ENCODE data around the gene SEC24C.
A peak's percentile ranks its signal among the peaks of the same experiment; 100 is the strongest.
"Not testable (repeated sequence)": the region's sequence is repeated elsewhere in the genome, so short reads cannot be mapped to it uniquely, and the experiment has no call there.

SEC24C gene

DNA sequence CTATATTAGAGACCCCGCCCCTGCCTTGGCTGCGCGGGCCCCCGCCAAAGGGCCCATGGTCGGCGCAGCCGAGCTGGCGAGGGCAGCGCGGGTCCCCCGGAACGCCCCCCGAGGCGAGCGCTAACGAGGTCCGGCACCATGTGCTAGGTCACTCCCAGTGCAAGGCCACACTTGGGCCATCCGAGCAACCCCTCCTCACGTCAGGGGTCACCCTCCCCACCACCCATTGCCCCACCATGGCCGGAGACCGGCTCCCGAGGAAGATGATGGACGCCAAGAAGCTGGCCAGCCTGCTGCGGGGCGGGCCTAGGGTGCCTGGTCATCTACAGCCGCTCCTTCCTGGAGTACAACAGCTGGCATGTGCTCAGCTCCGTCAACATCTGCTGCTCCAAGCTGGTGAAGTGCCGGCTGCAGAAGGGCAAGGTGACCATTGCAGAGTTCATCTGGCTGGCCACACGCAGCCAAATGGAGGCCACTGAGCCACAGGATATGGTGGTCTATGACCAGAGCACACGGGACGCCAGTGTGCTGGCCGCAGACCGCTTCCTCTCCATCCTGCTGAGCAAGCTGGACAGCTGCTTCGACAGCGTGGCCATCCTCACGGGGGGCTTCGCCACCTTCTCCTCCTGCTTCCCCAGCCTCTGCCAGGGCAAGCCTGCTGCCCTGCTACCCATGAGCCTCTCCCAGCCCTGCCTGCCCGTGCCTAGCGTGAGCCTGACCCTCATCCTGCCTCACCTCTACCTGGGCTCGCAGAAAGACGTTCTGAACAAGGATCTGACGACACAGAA is 12.4 kb upstream of the SEC24C start:
- no peak for DNase-seq

DNA sequence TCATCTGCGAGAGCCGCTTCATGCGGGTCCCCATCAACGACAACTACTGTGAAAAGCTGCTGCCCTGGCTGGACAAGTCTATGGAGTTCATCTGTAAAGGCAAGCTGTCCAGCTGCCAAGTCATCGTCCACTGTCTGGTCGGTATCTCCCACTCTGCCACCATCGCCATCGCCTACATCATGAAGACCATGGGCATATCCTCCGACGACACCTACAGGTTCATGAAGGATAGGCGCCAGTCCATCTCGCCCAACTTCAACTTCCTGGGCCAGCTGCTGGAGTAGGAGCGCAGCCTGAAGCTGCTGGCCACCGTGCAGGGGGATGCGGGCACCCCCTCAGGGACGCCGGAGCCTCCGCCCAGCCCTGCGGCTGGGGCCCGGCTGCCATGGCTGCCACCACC is 11.7 kb upstream of the SEC24C start:
- no peak for DNase-seq

DNA sequence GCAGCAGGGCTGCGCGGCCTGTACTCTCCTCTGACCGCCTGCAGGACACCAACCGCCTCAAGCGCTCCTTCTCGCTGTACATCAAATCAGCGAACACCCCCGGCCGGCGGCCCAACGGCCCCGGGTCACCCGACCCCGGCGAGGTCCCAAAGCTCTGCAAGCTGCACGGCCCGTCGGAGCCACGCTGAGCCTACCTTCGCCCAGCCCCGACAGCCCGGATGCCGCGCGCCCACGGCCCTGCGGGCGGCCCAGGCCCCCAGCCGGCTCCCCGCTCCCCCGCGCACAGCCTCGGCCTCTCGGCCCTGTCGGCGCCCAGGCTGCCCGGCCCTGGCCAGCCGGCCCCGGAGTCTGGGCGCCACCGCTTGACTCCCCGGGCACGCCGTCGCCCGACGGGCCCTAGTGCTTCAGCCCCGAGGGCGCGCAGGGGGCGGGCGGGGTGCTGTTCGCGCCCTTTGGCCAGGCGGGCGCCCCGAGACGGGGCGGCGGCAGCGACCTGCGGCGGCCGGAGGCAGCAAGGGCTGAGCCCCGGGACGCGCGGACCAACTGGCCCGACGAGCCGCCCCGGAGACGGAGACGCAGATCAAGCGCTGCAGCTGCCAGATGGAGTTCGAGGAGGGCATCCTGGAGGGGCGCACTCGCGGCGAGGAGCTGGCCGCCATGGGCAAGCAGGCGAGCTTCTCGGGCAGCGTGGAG is 11.1 kb upstream of the SEC24C start:
- no peak for DNase-seq

DNA sequence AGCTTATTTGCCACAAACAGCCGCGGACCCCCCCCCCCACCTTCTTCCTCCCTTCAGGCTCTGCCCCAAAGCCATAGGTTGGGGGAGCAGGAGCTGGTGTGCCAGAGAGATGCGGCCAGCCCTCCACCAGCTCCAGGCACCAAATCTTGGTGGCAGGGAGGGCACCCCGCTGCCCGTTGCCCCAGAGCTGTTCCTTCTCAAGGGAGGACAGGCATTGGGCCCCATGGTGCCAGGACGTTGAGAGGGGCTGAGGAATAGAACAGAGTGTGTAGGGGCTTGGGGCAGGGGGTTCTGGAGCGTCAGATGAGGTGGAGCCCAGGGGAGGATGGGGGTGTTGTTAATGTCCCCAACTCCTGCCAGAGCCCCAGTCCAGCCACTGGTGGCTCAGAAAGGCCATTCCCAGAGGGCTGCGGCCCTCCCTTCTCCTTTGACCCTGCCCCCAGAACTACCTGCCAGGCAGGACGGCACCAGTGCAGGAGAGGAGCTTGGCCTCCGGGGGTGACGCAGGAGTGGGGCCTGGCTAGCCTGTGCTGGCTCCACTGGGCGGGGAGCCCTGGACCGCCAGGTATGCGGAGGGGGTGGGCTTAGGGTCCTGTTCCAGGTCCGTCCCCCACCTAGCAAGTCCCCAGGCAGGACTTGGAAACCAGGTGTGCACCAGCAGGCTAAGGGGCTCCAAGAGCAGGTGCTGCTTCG is 10.0 kb upstream of the SEC24C start:
- DNase-seq, result no peak

DNA sequence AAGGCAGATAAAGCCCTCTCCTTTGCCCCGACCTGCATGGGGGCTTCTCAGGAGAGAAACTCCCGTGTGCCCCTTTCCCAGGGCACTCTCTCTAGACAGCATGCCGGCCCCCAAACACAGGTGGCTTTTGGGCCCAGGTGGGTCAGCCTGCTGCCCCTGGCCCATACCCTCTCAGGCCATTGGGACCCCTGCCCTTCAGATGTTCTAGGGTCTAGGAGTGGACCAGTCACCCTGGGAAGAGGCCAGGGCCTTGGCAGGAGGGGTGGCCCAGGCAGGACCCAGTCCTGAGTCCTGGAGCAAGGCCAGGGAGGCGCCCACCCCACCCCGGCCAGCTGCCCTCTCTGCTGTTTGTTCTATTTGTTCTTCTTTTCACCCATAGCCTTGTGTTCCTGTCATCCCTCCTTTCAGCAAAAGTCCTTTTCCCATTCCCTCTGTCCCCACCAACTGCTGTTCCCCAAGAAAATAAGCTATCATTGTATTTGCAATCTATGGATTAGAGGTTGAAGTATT is 9.3 kb upstream of the SEC24C start:
- DNase-seq, result no peak

DNA sequence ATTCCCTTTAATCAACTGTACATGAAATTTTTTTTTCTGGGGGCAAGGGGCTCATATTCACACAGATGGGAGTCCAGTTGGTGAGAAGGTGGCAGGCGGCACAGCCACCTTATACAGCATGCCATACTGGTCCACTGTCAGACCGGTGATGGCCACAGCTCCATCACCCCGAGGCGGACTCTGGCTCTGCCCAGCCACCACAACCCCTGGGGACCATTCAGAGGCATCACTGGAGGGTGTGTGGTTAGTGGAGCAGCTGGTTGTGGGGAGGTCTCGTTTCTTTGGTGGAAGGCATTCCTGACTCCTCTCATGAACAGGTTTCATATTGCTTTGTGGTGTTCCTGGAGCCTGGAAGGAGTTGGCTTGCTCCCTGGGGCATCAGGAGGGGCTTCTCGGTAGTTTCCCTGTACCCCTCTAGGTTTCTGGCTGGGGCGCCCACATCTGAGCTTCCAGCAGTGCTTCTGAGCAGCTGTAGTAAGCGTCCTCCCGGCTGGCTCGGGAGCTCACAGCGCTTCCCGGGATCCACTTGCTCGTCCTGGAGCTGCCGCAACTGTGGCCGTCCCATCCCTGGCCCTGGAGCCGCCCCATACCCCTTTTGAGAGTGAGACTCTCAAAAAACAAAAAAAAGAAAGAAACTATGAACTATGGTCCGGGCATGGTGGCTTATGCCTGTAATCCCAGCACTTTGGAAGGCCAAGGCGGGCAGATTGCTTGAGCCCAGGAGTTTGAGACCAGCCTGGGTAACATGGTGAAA is 3.5 kb upstream of the SEC24C start:
- not testable (repeated sequence) for DNase-seq

DNA sequence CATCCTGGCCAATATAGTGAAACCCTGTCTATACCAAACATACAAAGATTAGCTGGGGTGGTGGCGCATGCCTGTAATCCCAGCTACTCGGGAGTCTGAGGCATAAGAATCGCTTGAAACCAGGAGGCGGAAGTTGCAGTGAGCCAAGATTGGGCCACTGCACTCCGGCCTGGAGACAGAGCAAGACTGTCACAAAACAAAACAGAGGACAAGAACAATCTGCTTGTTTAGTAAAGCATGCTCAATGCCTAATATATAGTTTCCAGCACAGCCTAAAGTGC is 1.8 kb upstream of the SEC24C start:
- DNase-seq, result no peak

DNA sequence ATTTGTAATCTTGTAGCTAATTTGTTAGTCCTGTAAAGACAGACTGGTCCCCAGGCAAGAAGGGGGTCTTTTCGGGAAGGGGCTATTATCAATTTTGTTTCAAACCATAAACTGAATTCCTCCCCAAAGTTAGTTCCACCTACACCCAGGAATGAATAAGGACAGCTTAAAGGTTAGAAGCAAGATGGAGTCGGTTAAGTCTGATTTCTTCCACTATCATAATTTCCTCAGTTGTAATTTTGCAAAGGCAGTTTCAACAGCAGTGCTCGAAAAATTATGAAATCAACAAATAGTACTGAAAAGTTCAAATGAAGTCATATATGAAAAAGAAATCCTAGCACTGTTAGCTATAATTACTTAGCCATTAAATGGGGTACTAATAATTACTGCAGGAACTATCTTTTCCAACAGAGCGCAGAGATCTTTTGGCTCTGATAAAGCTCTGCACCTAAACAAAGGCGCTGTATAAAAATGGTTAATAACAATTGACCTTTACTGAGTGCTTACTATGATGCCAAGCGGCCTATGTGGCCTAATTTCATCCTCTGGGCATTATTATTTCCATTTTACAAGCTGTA is 756 bp upstream of the SEC24C start:
- DNase-seq, result no peak

DNA sequence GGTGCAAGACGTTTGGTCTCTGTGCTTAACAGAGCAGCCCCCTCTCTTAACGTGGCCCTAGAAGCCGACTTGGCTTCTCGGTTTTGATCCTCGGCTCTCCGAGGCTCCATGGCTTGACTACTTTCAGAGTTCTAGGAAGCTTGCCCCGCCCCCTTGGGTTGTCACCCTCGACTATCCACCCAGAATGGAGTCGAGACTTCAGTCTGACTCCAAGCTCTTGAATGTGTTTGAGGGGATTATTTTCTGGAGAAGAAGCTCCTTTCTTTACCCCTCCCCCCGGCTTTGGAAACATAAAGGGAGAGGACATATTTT is 448 bp downstream of the SEC24C start:
- no peak for DNase-seq

DNA sequence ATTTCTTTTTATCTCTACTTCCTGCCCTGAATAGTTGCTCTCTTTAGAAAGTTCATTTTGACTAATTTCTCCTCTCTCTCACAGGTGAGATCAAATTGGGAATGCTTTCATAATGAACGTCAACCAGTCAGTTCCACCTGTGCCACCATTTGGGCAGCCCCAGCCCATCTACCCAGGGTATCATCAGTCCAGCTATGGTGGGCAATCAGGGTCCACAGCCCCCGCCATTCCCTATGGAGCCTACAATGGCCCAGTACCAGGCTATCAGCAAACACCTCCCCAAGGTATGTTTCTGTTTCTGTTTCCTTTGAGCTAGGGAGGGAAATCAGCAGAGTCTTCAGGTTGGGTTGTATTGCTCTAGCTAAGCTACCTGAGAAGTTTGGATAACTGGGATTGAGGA is 2.5 kb downstream of the SEC24C start:
- no peak for DNase-seq

DNA sequence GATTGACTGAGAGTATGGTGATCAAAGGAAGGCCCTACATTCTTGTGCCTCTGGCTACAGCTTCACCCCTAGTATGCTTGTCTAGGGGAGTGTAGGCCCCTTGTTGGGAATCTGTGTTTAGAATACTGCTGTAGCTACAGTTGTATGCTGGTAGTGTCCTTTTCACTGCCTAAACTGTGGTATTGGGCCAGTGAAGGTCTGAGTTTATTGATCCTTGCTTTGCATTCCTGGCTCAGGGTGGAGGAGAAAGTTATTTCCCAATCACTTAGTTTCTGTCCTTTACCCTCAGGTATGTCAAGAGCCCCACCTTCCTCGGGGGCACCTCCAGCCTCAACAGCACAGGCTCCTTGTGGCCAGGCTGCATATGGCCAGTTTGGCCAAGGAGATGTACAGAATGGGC is 6.6 kb downstream of the SEC24C start:
- DNase-seq, result no peak

DNA sequence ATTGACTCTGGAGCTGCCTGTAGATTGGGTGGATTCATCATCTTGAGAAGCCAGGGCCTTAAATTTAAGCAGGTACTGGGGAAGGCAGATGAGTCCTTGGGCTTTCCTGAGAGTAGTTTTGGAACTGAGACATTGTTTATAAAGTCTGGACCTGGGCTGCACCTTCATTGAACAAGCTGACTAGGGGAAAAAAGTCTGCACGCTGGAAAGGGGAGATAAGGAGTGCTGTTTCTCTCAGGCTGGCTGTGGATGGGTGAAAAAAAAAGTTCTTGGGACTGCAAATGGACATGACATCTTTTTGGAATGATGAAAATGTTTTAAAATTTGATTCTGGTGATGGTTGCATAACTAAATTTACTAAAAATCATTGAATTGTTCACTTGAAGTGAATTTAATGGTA is 12.0 kb downstream of the SEC24C start:
- DNase-seq, result no peak

DNA sequence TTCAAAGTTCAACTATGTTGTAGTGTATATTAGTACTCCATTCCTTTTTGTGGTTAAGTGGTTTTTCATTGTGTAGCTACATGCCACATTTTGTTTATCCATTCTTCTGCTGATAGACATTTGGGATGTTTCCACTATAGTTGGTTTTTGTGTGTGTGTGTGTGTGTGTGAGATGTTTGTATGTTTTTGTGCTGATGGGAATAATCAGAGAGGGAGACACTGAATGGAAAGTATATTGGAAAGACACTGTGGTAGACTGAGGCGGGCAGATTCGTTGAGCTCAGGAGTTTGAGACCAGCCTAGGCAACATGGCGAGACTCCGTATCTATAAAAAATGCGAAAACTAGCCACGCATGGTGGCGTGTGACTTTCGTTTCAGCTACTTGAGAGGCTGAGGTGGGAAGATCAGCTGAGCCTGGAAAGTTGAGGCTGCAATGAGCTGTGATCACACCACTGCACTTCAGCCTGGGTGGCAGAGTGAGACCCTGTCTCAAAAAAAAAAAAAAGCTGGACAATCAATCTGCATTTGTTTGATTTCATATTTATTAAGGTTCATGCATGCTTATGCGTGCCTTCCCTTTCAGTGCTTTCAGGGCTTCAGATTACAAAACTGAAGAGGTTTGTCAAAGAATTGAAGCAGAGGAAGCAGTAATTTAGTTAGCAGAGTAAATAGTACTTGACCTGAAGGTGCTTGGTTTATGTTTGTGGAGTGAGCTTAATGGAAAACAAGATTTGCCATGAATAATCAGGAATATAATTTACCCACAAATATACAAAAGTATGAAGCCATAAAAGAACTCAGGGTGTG is 14.7 kb downstream of the SEC24C start:
- DNase-seq, result peak; percentile 91

DNA sequence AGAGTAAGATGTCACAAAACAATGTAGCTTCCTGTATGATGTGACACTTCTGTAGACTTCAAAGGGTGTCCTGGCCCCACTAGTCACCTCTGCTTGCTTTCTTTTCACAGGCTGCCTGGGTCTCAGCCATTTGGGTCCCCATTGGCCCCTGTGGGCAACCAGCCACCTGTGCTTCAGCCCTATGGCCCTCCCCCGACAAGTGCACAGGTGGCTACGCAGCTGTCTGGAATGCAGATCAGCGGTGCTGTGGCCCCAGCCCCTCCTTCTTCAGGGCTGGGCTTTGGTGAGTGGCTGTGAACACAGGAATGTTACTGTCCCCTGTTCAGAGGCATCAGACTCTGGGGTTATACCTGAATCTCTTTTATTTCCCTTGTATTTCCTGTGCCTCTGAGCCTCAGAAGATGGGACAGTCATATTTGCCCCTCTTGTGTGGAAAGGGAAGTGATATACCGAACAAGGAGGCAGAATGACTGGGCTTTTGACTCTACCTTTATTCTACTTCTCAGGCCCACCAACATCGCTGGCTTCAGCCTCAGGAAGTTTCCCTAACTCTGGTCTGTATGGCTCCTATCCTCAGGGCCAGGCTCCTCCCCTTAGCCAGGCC is 15.4 kb downstream of the SEC24C start:
- DNase-seq, result peak; percentile 91

DNA sequence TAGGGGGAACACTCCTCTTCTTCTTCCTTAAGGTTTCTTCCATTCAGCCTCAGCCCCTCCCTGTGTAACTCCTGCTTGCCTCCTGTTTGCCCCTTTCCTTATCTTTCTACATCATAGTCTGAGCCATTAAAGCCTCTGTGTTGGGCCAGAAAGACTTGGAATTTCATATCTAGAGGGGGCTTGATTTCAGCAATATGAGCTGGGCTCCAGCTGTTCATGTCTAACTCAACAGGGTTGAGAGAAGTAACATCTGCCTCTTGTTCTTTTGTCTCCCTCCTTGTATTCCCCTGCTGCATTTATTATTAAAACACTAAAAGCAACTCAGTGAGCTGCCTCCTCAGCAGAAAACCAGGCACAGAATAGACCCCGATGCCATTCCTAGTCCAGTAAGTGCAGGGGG is 17.6 kb downstream of the SEC24C start:
- no peak for DNase-seq

DNA sequence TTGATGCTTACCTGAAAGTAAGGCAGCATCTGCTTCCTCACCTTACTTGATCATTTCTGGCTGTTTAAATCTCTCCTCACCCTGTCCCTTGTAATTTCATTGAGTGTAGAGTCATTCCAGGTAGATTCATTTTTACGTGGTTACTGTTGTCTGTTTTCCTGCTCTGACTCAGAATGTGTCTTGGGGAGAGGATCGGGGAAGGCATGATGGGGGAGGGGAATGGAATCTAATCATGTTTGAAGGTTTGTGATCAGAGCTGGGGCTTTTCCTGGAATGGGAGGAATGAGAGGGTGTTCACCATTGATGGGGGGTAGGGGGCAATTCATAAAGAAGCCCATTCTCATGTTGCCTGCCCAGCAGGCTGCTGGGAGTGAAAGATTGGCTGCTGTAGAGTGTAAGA is 18.7 kb downstream of the SEC24C start:
- no peak for DNase-seq

DNA sequence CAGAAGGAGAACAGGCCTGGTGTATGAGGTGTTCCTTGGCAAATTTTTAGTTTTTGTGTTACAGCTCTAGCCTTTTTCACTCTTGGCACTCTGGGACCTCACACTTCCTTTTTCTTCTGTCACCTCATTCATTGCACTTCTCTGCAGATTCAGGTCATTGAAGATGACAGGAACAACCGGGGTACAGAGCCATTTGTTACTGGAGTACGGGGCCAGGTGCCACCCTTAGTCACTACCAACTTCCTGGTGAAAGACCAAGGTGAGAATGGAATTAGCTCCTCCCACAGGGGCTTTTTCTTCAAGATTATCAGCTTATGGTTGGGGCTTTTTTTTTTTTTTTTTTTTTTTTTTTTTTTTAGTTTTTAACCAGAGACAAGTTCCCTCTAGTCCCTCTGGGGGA is 19.2 kb downstream of the SEC24C start:
- DNase-seq, result no peak

DNA sequence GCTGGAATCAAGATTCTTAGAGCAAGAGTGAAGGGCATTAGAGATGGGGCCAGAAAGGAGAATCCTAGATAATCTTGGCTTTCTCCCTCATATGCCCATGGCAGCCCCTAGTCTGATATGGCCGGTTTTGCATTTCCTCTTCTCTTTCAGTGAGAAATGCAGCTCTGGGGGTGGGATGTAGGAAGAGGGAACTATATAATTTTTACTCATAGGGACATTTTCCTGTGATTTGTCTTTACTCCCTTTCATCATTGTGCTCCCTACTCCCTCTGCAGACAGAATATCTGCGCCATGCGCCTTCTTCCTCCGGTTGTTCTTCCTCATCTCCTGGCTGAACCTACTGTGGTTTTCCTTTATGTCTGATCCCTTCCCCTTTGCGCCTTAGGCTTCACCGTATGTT is 20.9 kb downstream of the SEC24C start:
- DNase-seq, result no peak

DNA sequence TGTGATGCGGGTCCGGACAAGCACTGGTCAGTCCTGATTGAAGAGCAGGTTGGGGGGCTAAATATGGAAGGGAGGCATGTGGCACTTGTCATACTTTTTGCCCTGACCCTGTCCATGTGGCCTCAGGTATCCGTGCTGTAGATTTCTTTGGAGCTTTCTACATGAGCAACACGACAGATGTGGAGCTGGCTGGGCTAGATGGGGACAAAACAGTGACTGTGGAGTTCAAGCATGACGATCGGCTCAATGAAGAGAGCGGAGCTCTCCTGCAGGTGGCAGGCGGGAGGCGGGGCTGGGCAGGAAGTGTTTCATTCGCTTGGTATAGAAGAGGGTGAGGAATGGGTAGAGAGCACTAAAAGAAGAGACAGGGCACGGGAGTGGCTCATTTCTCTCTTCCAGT is 24.7 kb downstream of the SEC24C start:
- peak; percentile 79 for DNase-seq

DNA sequence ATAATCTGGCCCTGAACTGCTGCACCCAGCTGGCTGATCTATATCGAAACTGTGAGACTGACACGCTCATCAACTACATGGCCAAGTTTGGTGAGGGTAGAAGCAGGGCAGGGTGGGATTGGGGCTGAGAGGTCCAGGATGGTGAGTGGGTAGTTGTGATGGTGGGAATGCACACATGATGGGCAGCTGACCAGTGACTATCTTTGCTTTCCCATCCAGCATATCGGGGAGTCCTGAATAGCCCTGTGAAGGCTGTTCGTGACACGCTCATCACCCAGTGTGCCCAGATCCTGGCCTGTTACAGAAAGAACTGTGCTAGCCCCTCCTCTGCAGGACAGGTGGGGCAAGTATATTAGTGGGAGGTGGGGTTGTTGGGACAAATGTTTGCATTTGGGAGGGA is 25.2 kb downstream of the SEC24C start:
- no peak for DNase-seq

DNA sequence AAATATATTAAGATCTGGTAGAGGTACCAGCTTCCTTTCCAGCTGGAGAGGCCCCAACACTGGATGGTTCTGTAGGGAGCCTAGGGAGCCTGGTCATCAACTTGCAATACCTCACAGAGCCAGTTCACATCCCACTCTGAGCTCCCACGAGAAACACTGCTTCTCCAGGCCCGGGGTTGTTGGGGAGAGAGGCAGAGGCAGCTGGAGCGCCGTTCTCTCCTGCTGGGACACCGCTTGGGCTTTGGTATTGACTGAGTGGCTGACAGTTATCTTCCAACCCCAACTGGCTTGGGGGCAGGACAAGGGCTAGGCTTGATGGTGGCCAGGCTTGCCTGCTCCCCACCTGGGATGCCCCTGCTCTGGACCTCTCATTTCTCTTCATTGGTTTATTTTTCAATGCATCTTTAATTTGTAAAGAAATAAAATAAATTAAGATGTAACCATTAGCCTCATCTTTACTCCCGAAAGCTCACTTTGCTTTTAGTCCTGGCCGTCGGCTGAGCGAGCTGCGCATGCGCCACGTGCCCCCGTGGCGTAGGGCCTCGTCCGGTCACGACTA is 27.6 kb downstream of the SEC24C start:
- peak; percentile 43 for DNase-seq
